Pulmonary artery endothelial cell (primary cell): Measurements from ENCODE around the gene FDX2. TPM values are rescaled to one million over a fixed set of nuclear protein-coding genes. Genes with fewer than 3 reads are reported as not detected.
A peak's percentile ranks its signal among the peaks of the same experiment; 100 is the strongest.
"Not testable (repeated sequence)": the region's sequence is repeated elsewhere in the genome, so short reads cannot be mapped to it uniquely, and the experiment has no call there.

Experiments used
- DNase-seq: peaks from one replicate; pipeline ENCODE4 v3.0.0-alpha.2; 2011; ENCODE audit warnings: low read depth, low spot score
- total RNA-seq: library from RNA; depleted of rRNA; stranded (reverse); fragments of >200 nt; gene quantifications from 2 replicates; pipeline ENCODE4 v1.2.3, GENCODE V29; 2014

FDX2 gene
- 21.8 and 25.8 TPM in 2 replicates for total RNA-seq

GRCh38 chr19:10315335-10316214 is at the start of gene FDX2:
FDX2 (minus strand) TSS chr19:10316015; CDS start chr19:10315996, 19 bp downstream.
- peak; percentile 32 for DNase-seq

- DNase-seq: no peak
Measured at GRCh38 chr19:10365518-10365917, 49.7 kb upstream of the FDX2 start.

GRCh38 chr19:10364644-10365043 is 48.8 kb upstream of the FDX2 start:
- DNase-seq: no peak

- DNase-seq: no peak
Measured at GRCh38 chr19:10363789-10364281, 48.0 kb upstream of the FDX2 start.

- no peak for DNase-seq
Measured at GRCh38 chr19:10362259-10362658, 46.4 kb upstream of the FDX2 start.

GRCh38 chr19:10361569-10362011 is 45.8 kb upstream of the FDX2 start:
- DNase-seq: no peak

GRCh38 chr19:10356431-10356830 is 40.6 kb upstream of the FDX2 start:
- no peak for DNase-seq

- no peak for DNase-seq
Measured at GRCh38 chr19:10353793-10354391, 38.1 kb upstream of the FDX2 start.

- DNase-seq: no peak
Measured at GRCh38 chr19:10352764-10353671, 37.2 kb upstream of the FDX2 start.

GRCh38 chr19:10346509-10346908 is 30.7 kb upstream of the FDX2 start:
- DNase-seq: no peak

GRCh38 chr19:10344780-10345179 is 29.0 kb upstream of the FDX2 start:
- no peak for DNase-seq

GRCh38 chr19:10343495-10343894 is 27.7 kb upstream of the FDX2 start:
- DNase-seq: no peak

- DNase-seq: no peak
Measured at GRCh38 chr19:10339977-10340376, 24.2 kb upstream of the FDX2 start.

GRCh38 chr19:10339380-10339960 is 23.7 kb upstream of the FDX2 start, which contains the start of gene ICAM3:
ICAM3 (minus strand) TSS chr19:10339624; CDS start chr19:10339614, 10 bp downstream.
- no peak for DNase-seq

- DNase-seq: no peak
Measured at GRCh38 chr19:10338940-10339339, 23.1 kb upstream of the FDX2 start.

- DNase-seq: not testable (repeated sequence)
Measured at GRCh38 chr19:10336725-10337124, 20.9 kb upstream of the FDX2 start.

- no peak for DNase-seq
Measured at GRCh38 chr19:10335352-10335985, 19.7 kb upstream of the FDX2 start.

- peak; percentile 84 for DNase-seq
Measured at GRCh38 chr19:10334588-10335351, 19.0 kb upstream of the FDX2 start.

GRCh38 chr19:10333758-10334587 is 18.2 kb upstream of the FDX2 start:
- DNase-seq: no peak
